K562 (cell line): ENCODE data around the gene ADD3. TPM values are rescaled to one million over a fixed set of nuclear protein-coding genes. Genes with fewer than 3 reads are reported as not detected.

Source experiments
- ATAC-seq: fragments of 200-7000 bp; cut with Tn5 transposase; 3 replicates; pipeline ENCODE4 v1.9.1; 2020; ENCODE audit warnings: moderate library complexity
- BruUV-seq: library from RNA; stranded (reverse); fragments of 400-500 nt; replicated peaks from 2 replicates; lab custom pipeline; 2021; lab: Mats Ljungman, UMichigan
- CTCF ChIA-PET: fragments of 300-600 bp; formaldehyde crosslinking; extraction: SDS; loops from one replicate; lab custom pipeline; 2021; ENCODE audit warnings: low intra/inter-chr PET ratio; lab: Yijun Ruan, JAX
- POLR2A ChIA-PET: fragments of 300-600, 350-650 bp; sonication (Branson Sonifier 250); formaldehyde crosslinking; extraction: SDS; loops from one replicate; lab custom pipeline; 2021; ENCODE audit warnings: antibody characterized with exemption, inconsistent platforms; lab: Yijun Ruan, JAX
- DNase-seq, 4 experiments: peaks; one replicate each; pipeline versions ENCODE4 v3.0.0 to v3.0.0-alpha.2; 2011 to 2018; ENCODE audit warnings: low spot score in 3 of 4, mixed read lengths in 3 of 4; ENCODE audit errors: extremely low read depth in 1 of 4
- FAIRE-seq: peaks from 2 replicates; lab custom pipeline; 2011; peaks lifted over from hg19 to GRCh38; lab: Jason Lieb, UNC
- H2AFZ ChIP-seq: 2 replicates; pipeline ENCODE4 v1.6.0; 2011; ENCODE audit warnings: low read depth, low read length, control low read depth, inconsistent platforms
- H3K27ac ChIP-seq: fragments of 200-600 bp; 3 replicates; pipeline ENCODE4 v1.8.0; 2011; ENCODE audit warnings: low read depth, mild to moderate bottlenecking, control low read depth, inconsistent platforms, low read length, moderate library complexity, mixed read lengths; ENCODE audit errors: extremely low read depth
- H3K27me3 ChIP-seq, 2 experiments: fragments of 300-600 bp in 1 of 2; 2 replicates in 1 of 2; 3 replicates in 1 of 2; pipeline versions ENCODE4 v1.6.0 to v1.8.0; 2011; ENCODE audit warnings: inconsistent platforms in 2 of 2, low read length in 2 of 2, mild to moderate bottlenecking in 1 of 2, mixed read lengths in 1 of 2, moderate library complexity in 1 of 2; ENCODE audit not compliant: control insufficient read depth in 2 of 2, insufficient read depth in 2 of 2
- H3K36me3 ChIP-seq: fragments of 300-600 bp; 3 replicates; pipeline ENCODE4 v1.8.0; 2011; ENCODE audit warnings: mild to moderate bottlenecking, low read length, inconsistent platforms; ENCODE audit not compliant: control insufficient read depth, insufficient read depth
- H3K4me1 ChIP-seq, 2 experiments: fragments of 200-600 bp in 1 of 2; replicated peaks in 1 of 2; 2 replicates in 1 of 2; 3 replicates in 1 of 2; pipeline versions ENCODE4 v1.5.1 to v1.8.0; 2011; ENCODE audit warnings: inconsistent platforms in 2 of 2, low read length in 2 of 2, mild to moderate bottlenecking in 1 of 2, mixed read lengths in 1 of 2, moderate library complexity in 1 of 2; ENCODE audit not compliant: control insufficient read depth in 2 of 2, insufficient read depth in 2 of 2
- H3K4me2 ChIP-seq: 2 replicates; pipeline ENCODE4 v1.6.1; 2011; ENCODE audit warnings: low read length, control low read depth, inconsistent platforms, mixed read lengths; ENCODE audit not compliant: insufficient read depth
- H3K4me3 ChIP-seq: fragments of 200-600 bp; sonication (generic), shearing (Covaris generic); 2 replicates; pipeline ENCODE4 v1.5.1; 2016; ENCODE audit warnings: control low read depth, inconsistent platforms
- H3K79me2 ChIP-seq: fragments of 200-600 bp; 3 replicates; pipeline ENCODE4 v1.8.0; 2011; ENCODE audit warnings: low read length, inconsistent platforms; ENCODE audit not compliant: control insufficient read depth, insufficient read depth
- H3K9ac ChIP-seq, 2 experiments: 2 replicates each; pipeline versions ENCODE4 v1.6.0 to v1.6.1; 2011; ENCODE audit warnings: low read depth in 2 of 2, low read length in 2 of 2, control low read depth in 1 of 2, inconsistent platforms in 1 of 2, mild to moderate bottlenecking in 1 of 2, mixed read lengths in 1 of 2; ENCODE audit not compliant: insufficient read depth in 1 of 2
- H3K9me1 ChIP-seq: one replicate; pipeline ENCODE4 v1.6.0; 2011; ENCODE audit warnings: inconsistent platforms, mild to moderate bottlenecking, low read length, moderate library complexity; ENCODE audit not compliant: control insufficient read depth, insufficient read depth
- H3K9me3 ChIP-seq: replicated peaks from 2 replicates; pipeline ENCODE4 v1.5.1; 2011; ENCODE audit warnings: low read depth, low read length, inconsistent platforms; ENCODE audit not compliant: control insufficient read depth, insufficient read depth
- H4K20me1 ChIP-seq: replicated peaks from 2 replicates; pipeline ENCODE4 v1.6.1; 2011; ENCODE audit warnings: low read length, inconsistent platforms, mixed read lengths; ENCODE audit not compliant: control insufficient read depth, insufficient read depth
- ARID1B ChIP-seq: fragments of 450-650 bp; IDR thresholded peaks from 2 replicates; pipeline ENCODE4 v1.6.1; 2016; ENCODE audit warnings: antibody characterized with exemption, mild to moderate bottlenecking, inconsistent platforms
- BRD4 ChIP-seq: fragments of 200-600 bp; sonication (generic); IDR thresholded peaks from 2 replicates; pipeline ENCODE4 v1.6.1; 2017; ENCODE audit warnings: inconsistent platforms
- BRD9 ChIP-seq: fragments of 450-650 bp; IDR thresholded peaks from 2 replicates; pipeline ENCODE4 v1.6.1; 2018; ENCODE audit warnings: low read depth; ENCODE audit not compliant: partially characterized antibody
- C11orf30 ChIP-seq: fragments of 450-650 bp; IDR thresholded peaks from 2 replicates; pipeline ENCODE4 v1.6.1; 2016; ENCODE audit warnings: low read depth, mild to moderate bottlenecking
- CTCF ChIP-seq, 3 experiments: IDR thresholded peaks in 2 of 3; conservative IDR thresholded peaks in 1 of 3; 2 replicates each; pipeline ENCODE4 v1.5.1; 2011 to 2012; ENCODE audit warnings: low read length in 3 of 3, mild to moderate bottlenecking in 3 of 3, control low read depth in 2 of 3, improper control_type of control experiment in 1 of 3, inconsistent platforms in 1 of 3, low read depth in 1 of 3, mixed read lengths in 1 of 3, moderate library complexity in 1 of 3; ENCODE audit not compliant: insufficient read depth in 2 of 3
- CXXC5 ChIP-seq: fragments of 250-450 bp; sonication (Bioruptor Pico); IDR thresholded peaks from 2 replicates; pipeline ENCODE4 v1.8.0; 2022; ENCODE audit warnings: inconsistent platforms, mild to moderate bottlenecking, moderate library complexity
- DMBX1 ChIP-seq: fragments of 250-450 bp; sonication (Bioruptor Pico); IDR thresholded peaks from 2 replicates; pipeline ENCODE4 v1.8.0; 2022; ENCODE audit warnings: inconsistent platforms, mild to moderate bottlenecking, moderate library complexity, borderline replicate concordance
- FOXA3 ChIP-seq, 2 experiments: fragments of 450-650 bp in 1 of 2; sonication (generic) in 1 of 2; formaldehyde crosslinking; IDR thresholded peaks in 1 of 2; conservative IDR thresholded peaks in 1 of 2; 2 replicates each; pipeline versions ENCODE4 v1.4.0 to v1.8.0; 2020 to 2022; ENCODE audit warnings: mild to moderate bottlenecking in 2 of 2, missing genetic modification reagents in 1 of 2
- NBN ChIP-seq: fragments of 450-650 bp; IDR thresholded peaks from 2 replicates; pipeline ENCODE4 v1.6.1; 2016; ENCODE audit warnings: low read depth, mild to moderate bottlenecking
- SMAD1 ChIP-seq: fragments of 150-350 bp; IDR thresholded peaks from 2 replicates; pipeline ENCODE4 v1.6.1; 2014; ENCODE audit warnings: low read length, low read depth; ENCODE audit not compliant: partially characterized antibody
- WHSC1 ChIP-seq: IDR thresholded peaks from one replicate; pipeline ENCODE4 v1.6.1; 2012; ENCODE audit warnings: low read length, control low read depth, inconsistent platforms
- ZNF311 ChIP-seq: fragments of 250-450 bp; sonication (Bioruptor Pico); IDR thresholded peaks from 2 replicates; pipeline ENCODE4 v1.4.0; 2020; ENCODE audit warnings: mild to moderate bottlenecking, moderate library complexity
- ZNF407 ChIP-seq: fragments of 450-650 bp; IDR thresholded peaks from 2 replicates; pipeline ENCODE4 v1.6.1; 2016; ENCODE audit warnings: low read depth
- WGBS: fragments of 100-300 bp; shearing (Covaris generic); methylation state at CpG from one replicate; pipeline ENCODE4 v1.1.6; 2016; ENCODE audit warnings: low coverage, mixed read lengths; ENCODE audit not compliant: insufficient coverage; ENCODE audit errors: missing lambda C conversion rate; 5-methylcytosine and 5-hydroxymethylcytosine counted together
- in situ Hi-C: fragments of 300-500 bp; cut with MboI; formaldehyde crosslinking; loops from 4 replicates; pipeline ENCODE4 v1.15.0; 2018; ENCODE audit warnings: inconsistent platforms, mixed read lengths
- intact Hi-C: fragments of 100-400 bp; cut with micrococcal nuclease; formaldehyde crosslinking; loops from 2 replicates; pipeline ENCODE4 v1.14.2; 2022
- polyA plus RNA-seq, 8 experiments: library from polyadenylated mRNA; depleted of rRNA in 4 of 8; stranded (reverse) in 5 of 8; unstranded in 3 of 8; fragments of >200 nt; fragmentation: Nextera tagmentation in 2 of 8; fragmentation: Illumina TruSeq in 1 of 8; extraction: Ambion mirVana in 2 of 8; extraction: Trizol in 1 of 8; gene quantifications; 2 replicates each; pipeline versions ENCODE4 v1.2.1 to v1.2.3, GENCODE V29; 2011 to 2014; ENCODE audit warnings: inconsistent platforms in 1 of 8, missing spikeins in 1 of 8
- total RNA-seq, 7 experiments: library from RNA; depleted of rRNA in 6 of 7; stranded (reverse); fragments of >200 nt in 6 of 7; fragmentation: Illumina TruSeq in 2 of 7; extraction: Trizol in 2 of 7; gene quantifications; 2 replicates each; pipeline versions ENCODE4 v1.2.1 to v1.2.3, GENCODE V29; 2011 to 2021; ENCODE audit warnings: low replicate concordance in 1 of 7

Gene ADD3
- total and polyA plus RNA-seq, 9 of the 15 experiments (the other 6 are each of a cell fraction or from before 2014, with no cell fraction given), result 13.2 to 125 (median 31.7) TPM

GRCh38 chr10:110081911-110082310 is 74.1 kb downstream of the ADD3 start:
- peak; percentile 51 for FAIRE-seq
- no TSS peak for BruUV-seq
- H2AFZ ChIP-seq, result peak overlapping the region; percentile 75
- TF ChIP-seq ZNF311 (CRISPR knock-in tag) (0 out of 2 replicates have a peak, but pooled peaks have one; percentile 38), BRD9 (no peak), CTCF (IDR thresholded peaks at IDR 0.05 in 2 of 3, conservative IDR thresholded peaks at IDR 0.05 in 1 of 3; ENCODE audit: insufficient read depth in 2 of 3, low read depth in 1 of 3, low read length in 3 of 3) (no peak), CXXC5 (CRISPR knock-in tag) (peak; percentile 44; the same call in 1 of the 2 replicates), DMBX1 (CRISPR knock-in tag) (peak; percentile 31; the same call in 1 of the 2 replicates), ZNF407 (no peak), SMAD1 (no peak), BRD4 (no peak), ARID1B (peak; percentile 49; the same call in 1 of the 2 replicates), C11orf30 (peak; percentile 26; the same call in 1 of the 2 replicates), NBN (no peak), FOXA3 (CRISPR knock-in tag; conservative IDR thresholded peaks at IDR 0.05 in 1 of 2, IDR thresholded peaks at IDR 0.05 in 1 of 2) (peak in 1 of 2 experiments; percentile 51; a peak in 1 of 4 replicates), WHSC1 (no peak)

More at GRCh38 chr10:110081911-110082310, 74.1 kb downstream of the ADD3 start:
- no peak overlapping the region for H3K4me3 ChIP-seq
- no peaks in the 10 kb centered on the region for H3K27me3 ChIP-seq
- CTCF ChIA-PET, result no interaction called here
- intact Hi-C loops (loop anchor here (5.0 kb wide), 2 partner anchors 105 to 125 kb away; partner anchors contain the start of gene MXI1), in situ Hi-C loops (no loop called here)
- H3K79me2 ChIP-seq, result peaks cover 80% of the 10 kb centered on the region
- H3K9ac ChIP-seq, result peak overlapping the region in 1 of 2 experiments; percentile 87; a peak in 2 of 4 replicates
- WGBS, result 20% methylated on average over 3 of the region's 3 CpGs
- no peaks in the 10 kb centered on the region for H3K9me3 ChIP-seq
- POLR2A ChIA-PET, result interaction anchor here (0.6 to 1.2 kb wide), 4 partner anchors 8 to 228 kb away, joined by 3 to 6 read pairs (median 3); no protein-coding TSS in a partner anchor
- H3K4me1 ChIP-seq, result peaks cover 11 to 47% of the 10 kb centered on the region in 2 experiments; a peak in 4 of 5 replicates
- no peaks in the 10 kb centered on the region for H3K9me1 ChIP-seq
- peak overlapping the region; percentile 60; the same call in 1 of the 2 replicates for H3K4me2 ChIP-seq
- H3K36me3 ChIP-seq, result peaks cover 4% of the 10 kb centered on the region; the same call in 1 of the 3 replicates
- H3K27ac ChIP-seq, result peak overlapping the region; percentile 91
- peak; percentile 55 for ATAC-seq
- peak in 2 of 4 experiments; percentile 30 to 61 for DNase-seq
- no peaks in the 10 kb centered on the region for H4K20me1 ChIP-seq
